ENCODE data around the gene NTPCR. TPM values are rescaled to one million over a fixed set of nuclear protein-coding genes. Genes with fewer than 3 reads are reported as not detected.

NTPCR gene
- total RNA-seq, 1 experiment from 2014 or later, result 34.2 TPM

GRCh38 chr1:232986527-232986922 lies 36.1 kb downstream of the NTPCR start:
- Histone ChIP-seq H3K4me1 (ENCODE audit: control insufficient read depth in 1 of 2, insufficient read depth in 2 of 2, low read length in 2 of 2) (peaks cover 5 to 8% of the 10 kb centered on the region in 2 experiments; a peak in 1 of 4 replicates), H3K9ac (ENCODE audit: low read length) (no peak overlapping the region), H3K9me3 (ENCODE audit: control insufficient read depth in 1 of 2, insufficient read depth in 1 of 2, low read depth in 1 of 2, low read length in 2 of 2) (no peaks in the 10 kb centered on the region), H3K79me2 (ENCODE audit: insufficient read depth, low read length) (no peaks in the 10 kb centered on the region), H3K27ac (ENCODE audit: low read depth, low read length) (no peak overlapping the region), H2AFZ (ENCODE audit: low read depth, low read length, poor library complexity, severe bottlenecking) (no peak overlapping the region), H3K36me3 (ENCODE audit: control insufficient read depth in 1 of 2, insufficient read depth in 2 of 2, low read length in 2 of 2) (no peaks in the 10 kb centered on the region), H3K27me3 (ENCODE audit: insufficient read depth, low read length) (no peaks in the 10 kb centered on the region), H3K4me3 (replicated peaks in 1 of 2; ENCODE audit: low read depth in 1 of 2, low read length in 2 of 2) (no peak overlapping the region), H4K20me1 (ENCODE audit: insufficient read depth) (no peaks in the 10 kb centered on the region), H3K9me2 (ENCODE audit: insufficient read depth) (no peaks in the 10 kb centered on the region), H3K4me2 (ENCODE audit: low read length) (no peak overlapping the region)
- DNase-seq (ENCODE audit: low read depth, low spot score), result no peak
- CTCF ChIA-PET, result no interaction called here
- TF ChIP-seq, protein P1, sequence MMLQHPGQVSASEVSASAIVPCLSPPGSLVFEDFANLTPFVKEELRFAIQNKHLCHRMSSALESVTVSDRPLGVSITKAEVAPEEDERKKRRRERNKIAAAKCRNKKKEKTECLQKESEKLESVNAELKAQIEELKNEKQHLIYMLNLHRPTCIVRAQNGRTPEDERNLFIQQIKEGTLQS (IDR thresholded peaks at IDR 0.05), result no peak
- no peak for TF ChIP-seq ZBTB33 (IDR thresholded peaks at IDR 0.05; ENCODE audit: extremely low read depth, insufficient replicate concordance, low read length)
- no peak for TF ChIP-seq EZH2phosphoT487 (IDR thresholded peaks at IDR 0.05; ENCODE audit: borderline replicate concordance)
- no peak for TF ChIP-seq REST (IDR thresholded peaks at IDR 0.05; ENCODE audit: low read depth)
- TF ChIP-seq POLR2A (IDR thresholded peaks at IDR 0.05; ENCODE audit: borderline replicate concordance, extremely low read depth, insufficient read depth, insufficient read length), result no peak
- no peak for TF ChIP-seq SIN3A (IDR thresholded peaks at IDR 0.05; ENCODE audit: low read depth)
- no peak for TF ChIP-seq POLR2AphosphoS5 (IDR thresholded peaks at IDR 0.05; ENCODE audit: low read depth, low read length)
- no peak for TF ChIP-seq SRF (IDR thresholded peaks at IDR 0.05; ENCODE audit: low read depth)
- TF ChIP-seq EGR1 (IDR thresholded peaks at IDR 0.05; ENCODE audit: low read depth), result no peak
- no peak for ATAC-seq
- BruUV-seq (replicated peaks), result no TSS peak
- intact Hi-C loops (cut with micrococcal nuclease), result no loop called here
- POLR2A ChIA-PET, result no interaction called here
- RAD21 ChIA-PET (ENCODE audit: low non-redundant PET in 1 of 2, low total read pairs in 2 of 2, uncharacterized antibody in 2 of 2, unreplicated experiment in 2 of 2), result no interaction called here

All from HCT116 (cell line).